SKM-1 (cell line): ENCODE data around the gene ROCK2.

Source experiments
- DNase-seq: peaks from one replicate; lab custom pipeline; 2025; ENCODE audit not compliant: unreplicated experiment; lab: John Stamatoyannopoulos, UW

ROCK2 gene

DNA sequence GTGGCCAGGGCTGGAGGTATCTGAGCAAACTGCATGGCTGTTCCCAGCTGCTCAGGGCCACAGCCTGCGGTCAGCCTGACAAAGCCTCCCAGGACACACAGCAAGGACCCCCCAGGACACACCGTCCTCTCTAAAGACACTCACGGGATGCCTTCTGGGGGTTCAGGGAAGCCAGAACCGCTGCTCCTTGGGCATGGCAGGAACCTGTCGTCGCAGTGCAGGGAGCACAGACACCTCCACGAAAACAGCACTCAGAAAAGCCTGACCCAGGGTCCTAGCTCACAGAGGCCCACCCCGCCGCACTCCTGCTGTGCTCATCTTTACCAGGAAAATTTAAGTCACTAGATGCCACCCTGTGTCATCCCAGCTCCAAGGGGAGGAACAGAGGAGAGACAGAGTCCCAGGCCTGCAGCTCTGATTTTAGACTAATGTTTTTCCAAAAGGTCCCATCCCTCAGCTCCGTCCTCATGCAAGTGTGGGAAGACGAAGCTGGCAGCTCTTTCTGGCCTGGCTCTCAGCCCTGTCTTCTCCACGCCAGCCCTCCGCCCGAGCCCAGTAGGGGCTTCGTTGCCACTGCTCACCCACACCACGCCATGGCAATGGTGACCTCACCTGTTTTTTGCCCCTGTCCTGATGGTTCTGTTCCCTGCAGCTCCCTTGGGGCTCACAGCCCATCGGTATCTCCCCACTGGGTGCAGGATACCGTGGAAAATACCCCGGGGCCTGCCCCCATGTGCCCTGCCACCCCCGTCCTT is 213.1 kb downstream of the ROCK2 start:
- no peak for DNase-seq
